GM12874 (cell line): ENCODE measurements around the gene SYT17.

Experiments
- TF ChIP-seq, protein P1 (sequence below): IDR thresholded peaks from 2 replicates; pipeline ENCODE4 v1.5.1; 2011; ENCODE audit warnings: low read depth, mild to moderate bottlenecking, control low read depth, low read length, moderate library complexity; ENCODE audit not compliant: insufficient read depth

Gene SYT17

DNA sequence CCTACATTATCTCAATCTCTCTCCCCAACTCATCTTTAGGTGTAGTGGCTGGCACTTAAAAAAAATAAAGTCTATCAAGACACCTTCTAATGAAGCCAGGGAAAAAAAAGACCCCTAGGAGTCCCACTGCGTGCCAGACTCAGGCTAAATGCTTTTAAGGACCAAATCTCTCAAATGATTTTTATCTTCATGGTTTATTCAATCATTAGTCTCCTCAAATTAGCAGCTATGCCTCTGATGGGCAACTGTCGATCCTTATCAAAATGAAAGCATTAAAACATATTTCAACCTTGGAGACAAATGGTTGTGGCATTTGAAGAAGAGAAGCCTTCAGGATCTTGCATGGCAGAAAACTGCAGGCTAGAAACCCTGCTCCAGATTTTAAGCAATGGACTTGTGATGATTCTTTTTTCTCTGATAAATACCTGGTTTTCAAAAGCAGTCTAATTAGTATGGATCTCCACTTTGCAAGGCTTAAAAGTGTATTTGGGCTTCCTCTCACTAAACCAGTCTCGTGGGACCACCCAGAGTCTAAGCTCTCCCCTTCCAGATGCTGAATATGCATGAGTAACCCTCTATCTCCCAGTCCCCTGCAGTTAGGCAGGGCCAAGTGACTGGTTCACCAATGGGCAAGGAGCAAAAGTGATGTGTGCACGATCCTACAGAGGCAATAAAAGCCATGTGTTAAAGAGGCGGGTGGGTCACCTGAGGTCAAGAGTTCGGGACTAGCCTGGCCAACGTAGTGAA, 39.4 kb upstream of the SYT17 start:
- TF ChIP-seq, protein P1, sequence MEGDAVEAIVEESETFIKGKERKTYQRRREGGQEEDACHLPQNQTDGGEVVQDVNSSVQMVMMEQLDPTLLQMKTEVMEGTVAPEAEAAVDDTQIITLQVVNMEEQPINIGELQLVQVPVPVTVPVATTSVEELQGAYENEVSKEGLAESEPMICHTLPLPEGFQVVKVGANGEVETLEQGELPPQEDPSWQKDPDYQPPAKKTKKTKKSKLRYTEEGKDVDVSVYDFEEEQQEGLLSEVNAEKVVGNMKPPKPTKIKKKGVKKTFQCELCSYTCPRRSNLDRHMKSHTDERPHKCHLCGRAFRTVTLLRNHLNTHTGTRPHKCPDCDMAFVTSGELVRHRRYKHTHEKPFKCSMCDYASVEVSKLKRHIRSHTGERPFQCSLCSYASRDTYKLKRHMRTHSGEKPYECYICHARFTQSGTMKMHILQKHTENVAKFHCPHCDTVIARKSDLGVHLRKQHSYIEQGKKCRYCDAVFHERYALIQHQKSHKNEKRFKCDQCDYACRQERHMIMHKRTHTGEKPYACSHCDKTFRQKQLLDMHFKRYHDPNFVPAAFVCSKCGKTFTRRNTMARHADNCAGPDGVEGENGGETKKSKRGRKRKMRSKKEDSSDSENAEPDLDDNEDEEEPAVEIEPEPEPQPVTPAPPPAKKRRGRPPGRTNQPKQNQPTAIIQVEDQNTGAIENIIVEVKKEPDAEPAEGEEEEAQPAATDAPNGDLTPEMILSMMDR: no peak

DNA sequence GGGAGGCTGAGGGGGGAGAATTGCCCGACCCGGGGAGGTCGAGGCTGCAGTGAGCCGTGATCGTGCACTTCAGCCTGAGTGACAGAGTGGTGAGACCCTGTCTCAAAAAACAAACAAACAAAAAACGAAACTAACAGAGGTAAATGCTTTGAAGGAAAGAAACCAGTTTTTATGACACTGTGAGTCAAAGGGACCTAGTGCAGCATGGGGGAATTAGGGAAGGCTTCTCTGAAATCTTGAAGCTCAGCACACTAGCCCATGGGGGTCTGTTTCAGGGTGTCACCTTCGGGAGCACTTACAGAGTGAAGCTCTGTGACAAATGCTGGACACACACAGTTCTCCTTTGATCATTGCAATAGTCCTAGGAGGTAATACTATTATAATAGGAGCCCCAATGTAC, 37.7 kb upstream of the SYT17 start:
- TF ChIP-seq, protein P1: no peak

DNA sequence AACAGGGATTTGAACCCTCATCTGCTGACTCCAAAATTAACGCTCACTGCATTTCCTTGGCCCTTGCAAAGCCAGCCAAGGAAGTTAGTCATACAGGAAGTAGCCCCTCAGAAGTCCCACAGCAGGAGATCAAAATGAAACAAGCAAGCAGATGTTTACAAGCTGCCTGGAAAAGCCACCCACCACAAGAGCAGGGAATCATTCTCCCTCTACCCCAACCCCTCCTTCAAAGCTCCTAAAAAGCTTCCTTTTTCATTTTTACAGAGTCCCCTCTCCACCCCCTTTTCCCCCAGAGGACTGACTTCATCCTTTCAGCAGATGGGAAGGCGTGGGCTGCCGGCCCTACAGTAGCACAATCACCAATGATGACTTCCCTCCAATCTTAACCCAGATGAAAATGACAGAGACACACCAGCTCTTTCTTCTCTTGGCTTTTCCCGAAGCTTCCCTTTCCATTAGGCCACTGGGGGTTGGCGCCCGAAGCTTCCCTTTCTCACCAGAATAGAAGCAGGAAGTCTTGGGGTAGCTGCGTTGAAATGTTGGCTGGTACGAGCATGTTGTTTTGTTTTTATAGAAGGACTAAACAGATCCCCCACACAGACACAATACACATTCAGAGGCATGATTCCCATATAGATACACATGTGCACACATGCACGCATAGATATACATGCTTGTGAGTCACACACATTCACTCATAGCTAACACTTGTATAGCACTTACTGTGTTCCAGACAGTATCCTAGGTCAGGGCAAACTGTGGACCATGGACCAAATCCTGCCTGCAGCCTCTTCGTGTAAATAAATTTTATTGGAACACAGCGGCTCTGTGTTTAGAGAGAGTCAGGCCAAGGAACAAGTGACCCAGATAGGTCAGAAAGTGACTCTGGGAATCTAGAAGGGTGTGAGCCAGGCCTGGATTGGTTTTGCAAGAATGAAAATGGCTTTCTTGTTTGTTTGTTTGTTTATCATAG, 36.9 kb upstream of the SYT17 start:
- TF ChIP-seq, protein P1: no peak

DNA sequence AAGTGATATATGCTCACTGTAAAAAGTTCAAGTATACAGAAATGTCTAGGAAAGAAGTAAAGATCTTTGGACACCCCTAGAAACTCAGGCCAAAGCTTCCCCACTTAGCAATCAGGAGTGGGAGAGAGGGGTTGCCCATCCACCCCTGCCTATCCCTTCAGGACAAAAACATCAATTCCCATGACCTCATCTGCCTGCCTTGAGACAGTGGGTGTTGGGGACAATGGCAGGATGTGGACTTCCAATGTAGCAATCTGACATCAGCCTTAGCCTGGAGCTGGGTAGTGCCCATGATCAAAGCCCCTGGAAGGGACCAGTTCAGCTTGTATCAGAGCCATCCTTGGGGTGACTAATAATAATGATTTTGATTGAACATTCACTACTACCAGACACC, 36.2 kb upstream of the SYT17 start:
- TF ChIP-seq, protein P1: no peak

DNA sequence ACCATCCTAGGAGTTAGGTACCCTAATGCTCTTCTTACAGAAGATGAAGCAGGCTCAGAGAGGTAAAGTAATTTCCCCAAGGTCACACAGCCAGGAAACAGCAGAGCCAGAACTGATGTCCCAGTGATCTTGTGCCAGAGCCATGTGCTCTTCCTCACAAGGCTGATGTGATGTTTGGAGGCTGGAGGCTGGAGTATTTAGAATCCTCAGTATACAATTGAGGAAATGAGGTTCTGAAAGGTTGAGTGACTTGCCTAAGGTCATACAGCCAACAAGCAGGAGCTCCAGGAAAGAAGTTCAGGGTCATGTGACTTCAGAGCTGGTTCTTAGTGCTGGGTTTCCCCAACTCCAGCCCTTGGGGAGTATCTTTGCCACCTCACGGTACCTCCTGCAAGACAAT, 35.8 kb upstream of the SYT17 start:
- TF ChIP-seq, protein P1: no peak

DNA sequence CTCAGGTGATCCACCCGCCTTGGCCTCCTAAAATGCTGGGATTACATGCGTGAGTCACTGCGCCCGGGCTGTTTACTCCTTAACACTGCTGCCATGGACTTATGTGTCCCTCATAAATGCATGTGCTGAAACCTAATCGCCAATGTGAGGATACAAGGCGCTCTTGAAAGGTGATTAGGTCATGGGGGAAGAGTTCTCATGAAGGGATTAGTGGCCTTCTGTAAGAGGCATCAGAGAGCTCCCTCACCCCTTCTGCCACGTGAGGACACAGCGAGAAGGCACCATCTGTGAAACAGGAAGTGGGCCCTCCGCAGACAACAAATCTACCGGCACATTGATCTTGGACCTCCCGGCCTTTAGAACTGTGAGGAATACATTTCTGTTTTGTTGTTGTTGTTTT, 35.1 kb upstream of the SYT17 start:
- TF ChIP-seq, protein P1: no peak

DNA sequence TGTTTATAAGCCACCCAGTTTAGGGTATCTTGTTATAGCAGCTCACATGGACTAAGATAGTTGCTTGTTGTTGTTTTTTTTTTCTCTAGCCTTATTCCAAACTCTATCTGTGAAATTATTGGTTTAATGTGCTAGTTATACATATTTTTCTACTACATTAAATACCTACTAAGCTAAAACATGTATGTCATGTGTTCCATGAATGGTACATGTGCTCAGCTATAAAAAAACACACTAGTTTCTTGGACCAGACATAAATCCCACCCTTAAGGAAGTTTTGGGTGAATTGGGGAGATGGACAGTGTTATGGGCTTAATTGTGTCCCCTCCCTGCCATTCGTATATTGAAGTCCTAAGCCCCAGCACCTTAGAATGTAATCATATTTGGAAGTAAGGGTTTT, 34.4 kb upstream of the SYT17 start:
- TF ChIP-seq, protein P1: no peak
